GM23338 (cell line): ENCODE results near the gene MOB2. TPM values are rescaled to one million over a fixed set of nuclear protein-coding genes. Genes with fewer than 3 reads are reported as not detected.

Experiments used
- ATAC-seq: fragments of 200-7000 bp; cut with Tn5 transposase; 3 replicates; pipeline ENCODE4 v1.9.1; 2020
- DNase-seq: peaks from one replicate; pipeline ENCODE4 v3.0.0-alpha.2; 2015; ENCODE audit warnings: low spot score
- H2AFZ ChIP-seq: fragments of 200-600 bp; sonication (generic); 2 replicates; pipeline ENCODE4 v1.8.0; 2016; ENCODE audit warnings: antibody characterized with exemption, mild to moderate bottlenecking, moderate library complexity
- H3F3A ChIP-seq: fragments of 200-600 bp; sonication (generic); replicated peaks from 2 replicates; pipeline ENCODE4 v1.8.0; 2017; ENCODE audit warnings: antibody characterized with exemption, mixed run types, low read depth
- H3K27ac ChIP-seq: fragments of 200-600 bp; sonication (generic); 2 replicates; pipeline ENCODE4 v1.6.1; 2016; ENCODE audit warnings: low read depth
- H3K27me3 ChIP-seq: fragments of 200-600 bp; sonication (generic); 2 replicates; pipeline ENCODE4 v1.8.0; 2016; ENCODE audit warnings: mild to moderate bottlenecking, mixed run types, moderate library complexity; ENCODE audit not compliant: insufficient read depth
- H3K36me3 ChIP-seq: fragments of 200-600 bp; sonication (generic); 2 replicates; pipeline ENCODE4 v1.8.0; 2016; ENCODE audit warnings: mild to moderate bottlenecking; ENCODE audit not compliant: insufficient read depth
- H3K4me1 ChIP-seq: fragments of 200-600 bp; sonication (generic); 2 replicates; pipeline ENCODE4 v1.8.0; 2016; ENCODE audit warnings: mild to moderate bottlenecking, moderate library complexity; ENCODE audit not compliant: insufficient read depth
- H3K4me2 ChIP-seq: fragments of 200-600 bp; sonication (generic); 2 replicates; pipeline ENCODE4 v1.7.1; 2017; ENCODE audit warnings: mixed run types
- H3K4me3 ChIP-seq: fragments of 200-600 bp; sonication (generic); 2 replicates; pipeline ENCODE4 v1.6.1; 2016; ENCODE audit warnings: mixed run types
- H3K79me2 ChIP-seq: fragments of 200-600 bp; sonication (generic); replicated peaks from 2 replicates; pipeline ENCODE4 v1.8.0; 2017; ENCODE audit warnings: mild to moderate bottlenecking; ENCODE audit not compliant: insufficient read depth
- H3K9me2 ChIP-seq: fragments of 200-600 bp; sonication (generic); 2 replicates; pipeline ENCODE4 v1.8.0; 2017; ENCODE audit not compliant: insufficient read depth
- H4K20me1 ChIP-seq: fragments of 200-600 bp; sonication (generic); replicated peaks from 2 replicates; pipeline ENCODE4 v1.8.0; 2017; ENCODE audit warnings: mild to moderate bottlenecking; ENCODE audit not compliant: insufficient read depth
- H3K27ac Mint-ChIP-seq: 2 replicates; pipeline ENCODE4 v1.8.0; 2020; ENCODE audit warnings: inconsistent platforms, mild to moderate bottlenecking, moderate library complexity, mixed read lengths
- H3K27me3 Mint-ChIP-seq: 3 replicates; pipeline ENCODE4 v1.8.0; 2022; ENCODE audit warnings: low read depth, mild to moderate bottlenecking, moderate library complexity, mixed read lengths, inconsistent platforms; ENCODE audit not compliant: insufficient read depth, poor library complexity
- H3K36me3 Mint-ChIP-seq: 3 replicates; pipeline ENCODE4 v1.8.0; 2021; ENCODE audit warnings: low read depth, mild to moderate bottlenecking, inconsistent platforms, moderate library complexity, mixed read lengths
- H3K4me1 Mint-ChIP-seq: 3 replicates; pipeline ENCODE4 v1.8.0; 2020; ENCODE audit warnings: mild to moderate bottlenecking, inconsistent platforms, mixed read lengths
- H3K4me3 Mint-ChIP-seq: 3 replicates; pipeline ENCODE4 v1.8.0; 2021; ENCODE audit warnings: moderate library complexity, mild to moderate bottlenecking, inconsistent platforms, mixed read lengths
- H3K9me3 Mint-ChIP-seq: 3 replicates; pipeline ENCODE4 v1.8.0; 2020; ENCODE audit warnings: moderate library complexity, mild to moderate bottlenecking, inconsistent platforms, mixed read lengths
- CREB1 ChIP-seq: fragments of 250-450 bp; sonication (Bioruptor Pico); IDR thresholded peaks from 2 replicates; pipeline ENCODE4 v1.5.0; 2020; ENCODE audit warnings: low read depth, mild to moderate bottlenecking, moderate library complexity
- CTCF ChIP-seq, 2 experiments: fragments of 200-600 bp in 1 of 2; sonication (generic) in 1 of 2; conservative IDR thresholded peaks; 2 replicates each; pipeline versions ENCODE4 v1.5.1 to v1.6.1; 2016 to 2017; ENCODE audit warnings: antibody characterized with exemption in 2 of 2, low read depth in 2 of 2, mild to moderate bottlenecking in 2 of 2, moderate library complexity in 1 of 2
- JUNB ChIP-seq: IDR thresholded peaks from one replicate; pipeline ENCODE4 v1.6.1; 2016; ENCODE audit warnings: antibody characterized with exemption; ENCODE audit not compliant: unreplicated experiment
- NANOG ChIP-seq: IDR thresholded peaks from 2 replicates; pipeline ENCODE4 v1.6.1; 2016; ENCODE audit warnings: antibody characterized with exemption, borderline replicate concordance
- POLR2AphosphoS5 ChIP-seq: IDR thresholded peaks from 2 replicates; pipeline ENCODE4 v1.6.1; 2016; ENCODE audit warnings: antibody characterized with exemption, low read depth
- REST ChIP-seq: IDR thresholded peaks from one replicate; pipeline ENCODE4 v1.6.1; 2018; ENCODE audit warnings: antibody characterized with exemption; ENCODE audit not compliant: unreplicated experiment
- STAT1 ChIP-seq: IDR thresholded peaks from one replicate; pipeline ENCODE4 v1.6.1; 2016; ENCODE audit warnings: antibody characterized with exemption; ENCODE audit not compliant: unreplicated experiment
- ZNF114 ChIP-seq: fragments of 250-450 bp; sonication (Bioruptor Pico); IDR thresholded peaks from 2 replicates; pipeline ENCODE4 v1.5.0; 2020; ENCODE audit warnings: mild to moderate bottlenecking, moderate library complexity
- ZNF331 ChIP-seq: fragments of 250-450 bp; sonication (Bioruptor Pico); IDR thresholded peaks from 2 replicates; pipeline ENCODE4 v1.5.0; 2020; ENCODE audit warnings: low read depth, mild to moderate bottlenecking, moderate library complexity
- polyA plus RNA-seq: library from polyadenylated mRNA; unstranded; fragments of >200 nt; fragmentation: Nextera tagmentation; extraction: Ambion mirVana; gene quantifications from 2 replicates; pipeline ENCODE4 v1.2.1, GENCODE V29; 2016
- total RNA-seq: library from RNA; depleted of rRNA; stranded (reverse); fragments of >200 nt; shearing (Covaris generic); gene quantifications from 2 replicates; pipeline ENCODE4 v1.2.3, GENCODE V29; 2014
- TF ChIP-seq, protein P1 (sequence below): IDR thresholded peaks from 2 replicates; pipeline ENCODE4 v1.6.1; 2016; ENCODE audit warnings: antibody characterized with exemption

Gene MOB2
- total and polyA plus RNA-seq, 2 experiments from 2014 or later = 10.1 to 19.7 TPM

GRCh38 chr11:1533342-1533725 is 46.8 kb upstream of the MOB2 start:
- Histone ChIP-seq H3K79me2 (peaks cover 74% of the 10 kb centered on the region), H3K4me2 (no peak overlapping the region), H3K27ac (no peak overlapping the region), H3K36me3 (no peaks in the 10 kb centered on the region), H4K20me1 (peaks cover 13% of the 10 kb centered on the region), H2AFZ (no peak overlapping the region), H3K9me2 (no peaks in the 10 kb centered on the region), H3K27me3 (peaks cover 7% of the 10 kb centered on the region), H3K4me1 (no peaks in the 10 kb centered on the region), H3F3A (no peaks in the 10 kb centered on the region), H3K4me3 (no peak overlapping the region)
- ATAC-seq = no peak
- TF ChIP-seq ZNF114 (CRISPR knock-in tag) (no peak), ZNF331 (CRISPR knock-in tag) (no peak), JUNB (no peak), CREB1 (CRISPR knock-in tag) (no peak), NANOG (no peak)
- Mint-ChIP-seq H3K4me1 (no peaks in the 10 kb centered on the region; the same call in 2 of the 3 replicates), H3K9me3 (no peaks in the 10 kb centered on the region), H3K36me3 (no peaks in the 10 kb centered on the region), H3K4me3 (no peak overlapping the region), H3K27ac (no peak overlapping the region), H3K27me3 (peaks cover 9% of the 10 kb centered on the region)
- DNase-seq = no peak

DNA sequence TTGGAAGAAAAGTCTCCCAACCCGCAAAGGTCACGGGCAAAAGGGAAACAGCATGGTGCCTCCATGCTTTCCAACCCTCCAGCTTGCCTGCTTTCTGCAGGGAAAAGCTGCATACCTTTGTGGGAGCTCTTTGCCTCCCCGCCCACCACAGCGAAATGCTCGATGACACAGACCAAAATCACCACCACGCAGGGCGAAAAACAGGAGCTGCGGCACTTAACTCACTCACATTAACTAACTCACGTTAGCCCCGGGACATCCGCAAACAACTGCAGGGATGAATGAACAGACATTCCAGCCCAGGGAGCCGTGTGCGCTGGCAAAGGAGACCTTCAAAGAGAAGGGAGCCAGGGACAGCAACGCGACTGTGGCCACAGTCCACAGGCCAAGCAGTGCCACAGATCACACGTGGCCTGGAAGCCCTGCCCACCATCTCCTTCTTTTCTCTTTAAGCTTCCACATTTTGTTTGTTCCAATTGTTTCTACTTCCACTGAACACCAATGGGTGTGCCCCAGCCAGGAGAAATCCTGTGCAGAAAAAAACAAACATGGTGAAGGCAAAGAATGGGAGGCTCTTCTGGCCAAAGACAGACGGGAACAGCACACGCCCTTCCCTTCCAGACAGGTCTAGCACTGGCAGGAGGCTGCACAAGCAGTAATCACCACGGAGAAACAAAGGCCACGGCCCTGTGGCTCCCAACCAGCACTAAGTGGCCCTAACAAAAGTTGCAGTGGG is 46.2 kb upstream of the MOB2 start:
- Histone ChIP-seq H3K27ac (no peak overlapping the region), H3K36me3 (no peaks in the 10 kb centered on the region), H3K4me2 (no peak overlapping the region), H4K20me1 (peaks cover 17% of the 10 kb centered on the region), H3F3A (no peaks in the 10 kb centered on the region), H3K9me2 (no peaks in the 10 kb centered on the region), H3K4me1 (no peaks in the 10 kb centered on the region), H3K27me3 (peaks cover 2% of the 10 kb centered on the region), H3K79me2 (peaks cover 79% of the 10 kb centered on the region), H2AFZ (no peak overlapping the region), H3K4me3 (no peak overlapping the region)
- no peaks in the 10 kb centered on the region for H3K9me3 Mint-ChIP-seq
- H3K4me3 Mint-ChIP-seq = no peak overlapping the region
- no peak overlapping the region for H3K27ac Mint-ChIP-seq
- H3K36me3 Mint-ChIP-seq = no peaks in the 10 kb centered on the region
- DNase-seq (no peak), ATAC-seq (no peak)
- H3K4me1 Mint-ChIP-seq = no peaks in the 10 kb centered on the region; the same call in 2 of the 3 replicates
- peaks cover 5% of the 10 kb centered on the region for H3K27me3 Mint-ChIP-seq
- no peak for TF ChIP-seq CTCF (conservative IDR thresholded peaks at IDR 0.05; ENCODE audit: low read depth in 2 of 2)
- TF ChIP-seq JUNB = no peak
- no peak for TF ChIP-seq STAT1
- TF ChIP-seq, protein P1, sequence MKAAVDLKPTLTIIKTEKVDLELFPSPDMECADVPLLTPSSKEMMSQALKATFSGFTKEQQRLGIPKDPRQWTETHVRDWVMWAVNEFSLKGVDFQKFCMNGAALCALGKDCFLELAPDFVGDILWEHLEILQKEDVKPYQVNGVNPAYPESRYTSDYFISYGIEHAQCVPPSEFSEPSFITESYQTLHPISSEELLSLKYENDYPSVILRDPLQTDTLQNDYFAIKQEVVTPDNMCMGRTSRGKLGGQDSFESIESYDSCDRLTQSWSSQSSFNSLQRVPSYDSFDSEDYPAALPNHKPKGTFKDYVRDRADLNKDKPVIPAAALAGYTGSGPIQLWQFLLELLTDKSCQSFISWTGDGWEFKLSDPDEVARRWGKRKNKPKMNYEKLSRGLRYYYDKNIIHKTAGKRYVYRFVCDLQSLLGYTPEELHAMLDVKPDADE = no peak
- TF ChIP-seq REST = no peak
- TF ChIP-seq POLR2AphosphoS5 = no peak
- no peak for TF ChIP-seq ZNF114 (CRISPR knock-in tag)
- no peak for TF ChIP-seq CREB1 (CRISPR knock-in tag)
